NCI-H460 (cell line): Measurements from ENCODE around the gene MYOM3. TPM values are rescaled to one million over a fixed set of nuclear protein-coding genes. Genes with fewer than 3 reads are reported as not detected.

Experiments used
- DNase-seq: peaks from one replicate; pipeline ENCODE4 v3.0.0-alpha.2; 2016; ENCODE audit warnings: low read depth; ENCODE audit errors: extremely low read depth
- total RNA-seq: library from RNA; depleted of rRNA; stranded (reverse); fragments of >200 nt; shearing (Covaris generic); gene quantifications from 2 replicates; pipeline ENCODE4 v1.2.3, GENCODE V29; 2014

The MYOM3 gene
- total RNA-seq, 1 experiment from 2014 or later: 3.1 TPM

DNA sequence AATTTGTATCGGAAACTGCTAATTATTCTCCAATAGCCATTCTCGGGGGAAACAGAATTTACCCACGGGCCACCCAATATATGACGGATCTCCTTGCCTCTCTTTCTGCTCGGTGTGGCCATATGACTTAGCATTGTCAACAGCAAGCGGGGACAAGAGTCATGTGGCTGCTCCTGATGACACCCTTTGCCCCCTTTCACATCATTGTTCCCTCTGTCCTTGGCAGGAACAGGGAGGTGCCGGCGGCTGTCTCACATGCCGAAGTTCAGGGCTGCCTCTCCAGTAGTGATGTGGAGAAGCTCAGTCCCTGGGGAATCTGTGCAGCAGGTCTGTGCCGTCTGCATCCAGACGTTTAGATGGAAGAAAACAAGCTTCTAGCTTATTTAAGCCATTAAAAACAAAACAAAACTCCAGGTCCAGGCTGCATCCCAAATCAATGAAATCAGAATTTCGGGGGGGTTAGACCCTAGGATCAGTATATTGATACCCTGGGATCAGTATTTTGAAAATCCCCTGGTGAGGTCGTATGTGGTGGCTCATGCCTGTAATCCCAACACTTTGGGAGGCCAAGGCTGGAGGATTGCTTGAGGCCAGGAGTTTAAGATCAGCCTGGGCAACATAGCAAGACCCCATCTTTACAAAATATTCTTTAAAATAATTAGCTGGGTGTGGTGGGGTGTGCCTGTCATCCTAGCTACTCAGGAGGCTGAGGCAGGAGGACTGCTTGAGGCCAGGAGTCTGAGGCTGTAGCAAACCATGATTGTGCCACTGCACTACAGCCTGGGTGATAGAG lies 10.8 kb downstream of the MYOM3 start:
- DNase-seq: no peak

DNA sequence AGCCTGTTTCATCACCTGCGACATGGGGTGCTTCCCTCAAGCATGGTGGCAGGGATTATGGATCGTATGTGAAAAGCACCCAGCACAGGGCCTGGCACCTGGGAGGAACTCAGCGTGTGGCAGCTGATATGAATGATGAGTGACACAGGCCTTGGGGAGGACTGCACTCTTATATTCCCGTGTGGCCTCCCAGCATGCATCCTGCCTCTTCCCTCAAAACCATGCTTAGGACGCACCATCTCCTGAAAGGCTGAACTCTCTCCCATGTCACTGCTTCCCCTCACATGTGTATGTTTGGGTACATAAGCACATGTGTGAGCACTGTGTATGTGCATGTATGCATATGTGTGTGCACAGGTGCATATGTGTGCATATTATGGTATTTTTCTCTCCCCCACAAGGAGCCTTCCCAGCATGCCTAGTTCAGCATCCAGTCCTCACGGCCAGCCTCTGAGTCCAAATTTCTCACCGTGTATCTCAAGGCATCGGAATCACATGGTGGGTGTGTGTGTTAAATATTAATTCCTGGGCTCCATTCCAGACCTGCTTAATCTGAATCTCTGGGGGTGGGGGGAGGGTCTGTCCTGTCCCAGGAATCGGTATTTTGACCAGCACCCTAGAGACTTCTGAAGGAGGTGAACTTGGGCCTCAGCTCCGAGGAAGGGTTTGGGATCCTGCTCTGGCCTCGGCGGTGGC lies 12.8 kb downstream of the MYOM3 start:
- DNase-seq: no peak

DNA sequence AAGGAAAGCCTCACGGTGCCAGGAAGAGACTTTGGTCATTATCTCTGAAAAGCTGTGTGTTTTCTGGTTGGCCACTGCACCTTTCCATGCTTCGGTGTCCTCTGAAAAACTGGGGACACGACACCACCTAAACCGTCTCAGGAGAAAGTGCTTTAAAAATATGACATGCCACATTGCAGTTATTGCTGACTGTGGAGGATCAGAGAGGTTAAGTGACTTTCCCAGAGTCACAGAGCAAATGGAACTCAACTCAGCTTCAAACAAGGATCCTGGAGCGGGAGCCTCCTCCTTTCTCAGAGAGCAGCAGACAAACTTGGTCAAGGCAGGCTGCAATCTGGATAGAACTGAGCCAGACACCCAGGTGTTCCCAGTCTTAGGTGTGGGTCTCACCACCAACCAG lies 13.8 kb downstream of the MYOM3 start:
- no peak for DNase-seq

- DNase-seq: no peak
Measured at GRCh38 chr1:24097663-24098062, 14.3 kb downstream of the MYOM3 start.

- DNase-seq: no peak
Measured at GRCh38 chr1:24096739-24097103, 15.2 kb downstream of the MYOM3 start.

GRCh38 chr1:24096009-24096738 lies 15.8 kb downstream of the MYOM3 start:
- no peak for DNase-seq

DNA sequence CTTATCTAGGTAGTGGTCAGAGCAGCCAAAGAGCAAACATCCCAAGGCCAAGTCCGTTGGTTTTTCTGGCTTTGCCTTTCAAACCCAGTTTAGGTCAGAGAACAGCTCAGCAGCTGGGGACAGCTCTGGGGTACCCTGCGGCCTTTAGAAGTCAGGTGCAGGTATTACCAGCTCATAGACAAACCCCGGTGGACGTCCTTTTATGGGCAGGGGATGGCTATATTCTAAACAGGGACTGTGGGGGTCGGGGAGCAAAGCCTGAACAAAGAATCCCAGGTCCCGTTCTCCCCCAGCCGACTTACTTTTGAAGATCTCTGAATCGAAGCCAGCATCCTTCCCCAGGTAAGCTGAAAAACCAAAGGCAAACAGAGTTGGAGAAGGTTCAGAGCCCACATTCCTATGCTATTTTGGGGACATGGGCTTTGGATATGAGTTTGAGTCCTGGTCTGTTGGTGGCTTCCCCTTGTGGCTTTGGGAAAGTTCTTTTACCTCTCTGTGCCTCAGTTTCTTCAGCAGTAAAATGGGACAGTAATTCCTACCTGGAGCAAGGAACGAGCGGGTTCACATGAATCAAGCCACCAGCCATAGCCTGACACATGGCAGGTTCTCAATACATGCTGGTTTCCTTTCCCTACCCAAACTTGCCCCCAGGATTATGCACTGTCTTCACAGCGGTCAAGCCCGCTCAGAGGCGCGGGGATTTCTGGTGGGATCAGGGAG lies 16.6 kb downstream of the MYOM3 start:
- DNase-seq: no peak

- no peak for DNase-seq
Measured at GRCh38 chr1:24094554-24094953, 17.4 kb downstream of the MYOM3 start.

- DNase-seq: no peak
Measured at GRCh38 chr1:24093732-24094131, 18.2 kb downstream of the MYOM3 start.

DNA sequence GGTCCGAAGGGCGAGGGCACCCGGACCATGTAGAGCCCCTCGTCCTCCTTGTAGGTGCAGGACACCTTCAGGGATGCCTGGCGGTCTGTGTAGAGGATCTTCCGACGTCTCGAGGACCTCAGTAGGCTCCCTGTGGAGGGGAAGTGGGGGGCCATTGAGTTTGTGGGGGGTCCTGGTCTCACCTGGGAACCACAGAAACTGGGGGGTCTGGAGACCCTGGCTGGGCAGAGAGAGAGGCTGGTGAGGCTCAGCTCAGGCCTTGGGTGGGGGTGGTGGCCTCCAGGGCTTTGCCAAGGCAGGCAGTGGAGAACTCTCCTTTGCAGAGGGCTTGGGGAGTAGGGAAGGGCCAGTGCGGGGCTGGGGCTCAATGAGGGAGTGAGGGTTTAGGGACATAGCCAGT lies 19.0 kb downstream of the MYOM3 start:
- DNase-seq: no peak

GRCh38 chr1:24091971-24092482 lies 19.9 kb downstream of the MYOM3 start:
- DNase-seq: no peak

- DNase-seq: no peak
Measured at GRCh38 chr1:24090736-24091135, 21.2 kb downstream of the MYOM3 start.

DNA sequence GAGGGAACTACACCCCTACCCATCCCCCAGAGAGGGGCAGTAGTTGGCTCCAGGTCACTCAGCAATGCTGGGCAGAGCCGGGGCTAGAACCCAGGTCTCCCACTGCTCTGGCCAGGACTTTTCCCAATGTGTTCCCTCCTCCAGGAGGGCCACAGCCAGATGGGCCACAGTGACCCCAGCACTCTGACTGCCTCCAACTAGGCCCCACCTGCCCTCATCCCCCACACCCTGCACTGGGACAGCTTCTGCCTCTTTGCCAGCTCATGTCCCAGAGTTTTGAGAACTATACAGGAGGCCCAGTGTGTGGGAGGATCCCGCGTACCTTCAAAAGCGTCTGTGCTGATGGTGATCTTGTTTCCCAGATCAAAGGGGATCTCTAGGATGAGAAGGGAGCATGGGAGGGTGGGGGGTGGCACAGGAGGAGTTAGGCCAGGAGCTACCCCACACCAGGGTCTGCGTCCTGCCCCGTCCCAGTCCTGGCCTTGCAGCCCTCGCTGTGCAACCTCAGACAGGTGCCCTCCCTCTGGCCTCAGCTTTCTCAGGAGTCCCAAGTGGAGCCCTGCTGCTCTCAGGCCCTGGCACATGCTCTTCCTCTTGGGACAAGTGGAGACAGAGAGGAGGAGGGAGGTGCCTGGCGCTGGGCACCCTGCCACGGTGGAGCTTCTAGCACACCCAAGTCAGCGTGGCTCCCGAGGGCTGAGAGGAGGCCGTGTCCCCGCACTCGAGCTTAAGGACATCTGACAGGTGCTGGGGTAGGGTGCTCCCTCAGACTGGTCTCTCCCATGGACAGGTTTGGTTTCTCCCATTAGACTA lies 22.0 kb downstream of the MYOM3 start:
- no peak for DNase-seq

DNA sequence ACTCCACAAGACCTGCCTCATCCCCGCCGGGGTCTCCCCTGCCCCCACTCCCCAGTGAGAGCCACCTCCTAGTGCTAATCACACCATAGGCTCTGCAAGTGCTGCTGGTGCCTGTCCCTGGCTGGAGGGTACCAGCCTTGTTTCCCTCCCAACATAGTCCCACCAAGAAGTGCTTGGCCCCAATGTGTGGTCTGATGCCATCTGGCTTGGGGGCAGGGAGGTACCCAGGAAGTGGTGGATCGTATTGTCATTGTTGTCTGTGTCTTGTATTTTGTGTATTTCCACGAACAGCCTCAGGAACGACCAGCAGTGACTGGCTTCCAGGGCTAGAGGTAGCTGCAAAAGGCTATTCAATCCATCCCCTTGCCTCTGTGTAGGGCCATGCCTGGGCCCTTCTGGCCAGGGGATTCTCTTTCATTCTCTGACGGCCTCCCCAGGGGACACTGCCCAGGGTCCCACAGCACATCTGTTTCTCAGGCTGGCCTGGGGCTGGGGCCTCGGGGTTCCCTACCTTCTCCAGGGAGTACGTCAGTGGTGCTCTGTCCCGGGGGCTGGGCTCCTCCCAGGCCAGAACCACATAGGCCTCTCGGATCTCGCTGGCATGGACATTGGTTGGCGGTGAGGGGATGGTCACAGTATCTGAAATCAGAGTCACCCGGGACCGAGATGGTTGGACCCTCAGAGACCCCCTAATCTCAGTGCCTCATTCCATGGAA lies 22.8 kb downstream of the MYOM3 start:
- no peak for DNase-seq

GRCh38 chr1:24086466-24086865 lies 25.5 kb downstream of the MYOM3 start:
- DNase-seq: no peak

DNA sequence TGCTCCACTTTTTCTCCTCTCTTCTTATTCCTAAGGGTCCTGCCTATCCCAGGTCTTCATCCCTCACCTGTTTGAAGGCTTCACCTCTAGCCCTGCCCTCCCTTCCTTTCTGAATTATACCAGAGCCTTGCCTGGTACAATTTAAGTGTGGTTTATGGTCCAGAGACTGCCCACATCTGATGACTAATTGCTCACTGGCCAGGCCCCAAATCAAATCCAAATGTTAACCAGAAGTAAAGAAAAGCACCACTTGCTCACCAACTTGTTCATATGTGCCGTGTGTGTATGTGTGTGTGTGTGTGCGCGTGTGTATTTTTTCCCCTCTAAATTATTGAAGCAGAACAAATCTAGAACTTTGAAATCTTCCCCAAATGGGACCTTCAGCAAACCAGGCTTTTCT lies 26.4 kb downstream of the MYOM3 start:
- no peak for DNase-seq

DNA sequence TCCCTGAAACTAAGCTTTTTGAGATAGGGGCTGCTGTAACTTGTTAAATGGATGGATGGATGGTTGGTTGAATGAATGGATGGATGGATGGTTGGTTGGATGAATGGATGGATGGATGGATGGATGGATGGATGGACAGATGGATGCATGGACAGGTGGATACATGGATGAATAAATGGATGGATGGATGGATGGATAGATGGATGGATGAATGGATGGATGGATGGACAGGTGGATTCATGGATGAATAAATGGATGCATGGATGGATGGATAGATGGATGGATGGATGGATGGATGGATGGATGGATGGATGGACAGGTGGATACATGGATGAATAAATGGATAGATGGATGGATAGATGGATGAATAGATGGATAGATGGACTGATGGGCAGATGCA lies 26.9 kb downstream of the MYOM3 start:
- DNase-seq: no peak

GRCh38 chr1:24084050-24084449 lies 27.9 kb downstream of the MYOM3 start:
- no peak for DNase-seq

- DNase-seq: no peak
Measured at GRCh38 chr1:24082372-24082771, 29.6 kb downstream of the MYOM3 start.
